ENCODE results near the gene OTOG.

The OTOG gene

GRCh38 chr11:17633987-17634775, 87.1 kb downstream of the OTOG start:
- FAIRE-seq = no peak

- FAIRE-seq = no peak
These were observed 87.9 kb downstream of the OTOG start for GRCh38 chr11:17634776-17635550.

- FAIRE-seq = no peak
These were observed 88.5 kb downstream of the OTOG start for GRCh38 chr11:17635551-17635938.

- FAIRE-seq = no peak
These were observed 89.7 kb downstream of the OTOG start for GRCh38 chr11:17636721-17637120.

GRCh38 chr11:17637901-17638300, 90.8 kb downstream of the OTOG start:
- FAIRE-seq = no peak

- FAIRE-seq = no peak
These were observed 91.3 kb downstream of the OTOG start for GRCh38 chr11:17638311-17638710.

- no peak for FAIRE-seq
These were observed 92.0 kb downstream of the OTOG start for GRCh38 chr11:17639091-17639490.

- FAIRE-seq = no peak
These were observed 92.7 kb downstream of the OTOG start for GRCh38 chr11:17639781-17640180.

GRCh38 chr11:17640493-17641164, 93.6 kb downstream of the OTOG start:
- FAIRE-seq = no peak

- no peak for FAIRE-seq
These were observed 94.8 kb downstream of the OTOG start for GRCh38 chr11:17641792-17642350.

GRCh38 chr11:17642370-17642769, 95.3 kb downstream of the OTOG start:
- FAIRE-seq = no peak

GRCh38 chr11:17642980-17643379, 95.9 kb downstream of the OTOG start:
- no peak for FAIRE-seq

GRCh38 chr11:17643506-17644405, 96.7 kb downstream of the OTOG start:
- FAIRE-seq = no peak

- FAIRE-seq = no peak
These were observed 98.3 kb downstream of the OTOG start for GRCh38 chr11:17645190-17645970.

GRCh38 chr11:17646451-17647145, 99.5 kb downstream of the OTOG start:
- FAIRE-seq = no peak

GRCh38 chr11:17648528-17648927, 101.5 kb downstream of the OTOG start:
- no peak for FAIRE-seq

- FAIRE-seq = no peak
These were observed 102.2 kb downstream of the OTOG start for GRCh38 chr11:17649261-17649660.

- FAIRE-seq = no peak
These were observed 102.6 kb downstream of the OTOG start for GRCh38 chr11:17649696-17650095.

- FAIRE-seq = no peak
These were observed 103.3 kb downstream of the OTOG start for GRCh38 chr11:17650127-17650911.

GRCh38 chr11:17651061-17651460, 104.0 kb downstream of the OTOG start:
- no peak for FAIRE-seq

All from colon (tissue), 2 donors.